Measurements from ENCODE around the gene PRKN.

DNA sequence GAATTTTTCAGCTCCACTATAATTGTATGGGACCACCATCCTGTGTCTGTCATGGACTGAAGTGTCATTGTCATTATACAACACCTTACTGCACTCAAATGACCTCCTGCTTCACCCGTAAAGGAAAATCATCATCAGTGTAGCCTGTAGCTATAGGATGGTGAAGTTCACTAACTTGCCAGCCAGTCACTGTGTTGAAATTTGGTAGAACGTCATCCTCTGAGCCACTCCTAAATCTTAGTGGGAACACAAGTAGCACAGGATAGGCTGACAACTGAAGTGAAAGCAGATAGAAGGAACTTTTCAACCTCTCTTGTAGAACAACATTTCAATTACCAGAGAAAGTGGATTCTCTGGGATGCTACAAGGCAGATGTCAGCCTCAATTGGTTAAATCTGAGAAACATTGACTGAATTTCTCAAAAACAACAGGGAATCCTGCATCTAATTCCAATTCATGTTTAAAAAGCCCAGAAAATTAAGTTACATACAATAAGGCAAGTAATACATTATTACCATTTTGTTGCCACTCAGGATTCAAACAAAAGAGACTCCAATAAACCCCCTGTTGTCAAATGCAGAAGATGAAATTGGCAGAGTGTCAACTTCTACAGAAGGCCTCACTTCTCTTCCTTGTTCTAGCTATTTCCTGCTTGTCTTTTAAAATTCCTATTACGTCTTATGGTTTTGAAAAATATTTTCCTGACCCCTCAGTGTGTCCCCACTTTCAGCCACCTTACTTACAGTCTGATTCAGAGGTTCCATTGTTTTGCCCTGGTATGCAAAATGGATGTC is 805.8 kb downstream of the PRKN start:
- TF ChIP-seq, protein P1, sequence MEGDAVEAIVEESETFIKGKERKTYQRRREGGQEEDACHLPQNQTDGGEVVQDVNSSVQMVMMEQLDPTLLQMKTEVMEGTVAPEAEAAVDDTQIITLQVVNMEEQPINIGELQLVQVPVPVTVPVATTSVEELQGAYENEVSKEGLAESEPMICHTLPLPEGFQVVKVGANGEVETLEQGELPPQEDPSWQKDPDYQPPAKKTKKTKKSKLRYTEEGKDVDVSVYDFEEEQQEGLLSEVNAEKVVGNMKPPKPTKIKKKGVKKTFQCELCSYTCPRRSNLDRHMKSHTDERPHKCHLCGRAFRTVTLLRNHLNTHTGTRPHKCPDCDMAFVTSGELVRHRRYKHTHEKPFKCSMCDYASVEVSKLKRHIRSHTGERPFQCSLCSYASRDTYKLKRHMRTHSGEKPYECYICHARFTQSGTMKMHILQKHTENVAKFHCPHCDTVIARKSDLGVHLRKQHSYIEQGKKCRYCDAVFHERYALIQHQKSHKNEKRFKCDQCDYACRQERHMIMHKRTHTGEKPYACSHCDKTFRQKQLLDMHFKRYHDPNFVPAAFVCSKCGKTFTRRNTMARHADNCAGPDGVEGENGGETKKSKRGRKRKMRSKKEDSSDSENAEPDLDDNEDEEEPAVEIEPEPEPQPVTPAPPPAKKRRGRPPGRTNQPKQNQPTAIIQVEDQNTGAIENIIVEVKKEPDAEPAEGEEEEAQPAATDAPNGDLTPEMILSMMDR (IDR thresholded peaks at IDR 0.05 in 8 of 11, conservative IDR thresholded peaks at IDR 0.05 in 3 of 11) = no peak
- TF ChIP-seq POLR2A (IDR thresholded peaks at IDR 0.05) = no peak
- TF ChIP-seq POLR2AphosphoS5 (IDR thresholded peaks at IDR 0.05) = no peak
